Measurements from ENCODE around the gene ABCF2.

ABCF2 gene

GRCh38 chr7:151195616-151196450, 31.2 kb downstream of the ABCF2 start:
- DNase-seq (ENCODE audit: low read depth in 2 of 2): no peak

DNA sequence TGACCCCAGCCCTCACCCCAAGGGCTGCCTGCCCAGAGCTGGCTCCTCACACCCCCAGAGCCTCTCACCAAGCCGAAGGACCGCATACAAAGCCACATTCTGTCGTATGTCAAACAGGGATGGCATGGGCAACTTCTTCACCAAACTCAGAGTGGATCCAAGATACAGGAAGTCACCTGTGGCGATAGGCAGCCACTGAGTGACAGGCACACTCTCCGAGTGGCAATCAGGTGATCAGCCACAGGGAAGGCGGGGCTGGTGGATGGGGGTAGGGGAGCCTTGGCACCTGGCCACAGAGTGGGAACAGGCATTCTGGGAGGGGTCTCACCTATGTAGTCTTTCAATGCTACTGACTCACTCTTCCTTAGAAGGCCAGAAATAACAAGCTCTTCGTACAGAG, 32.8 kb downstream of the ABCF2 start:
- DNase-seq (ENCODE audit: low read depth in 2 of 2): no peak

GRCh38 chr7:151193203-151193978, 33.6 kb downstream of the ABCF2 start:
- no peak for DNase-seq (ENCODE audit: low read depth in 2 of 2)

DNA sequence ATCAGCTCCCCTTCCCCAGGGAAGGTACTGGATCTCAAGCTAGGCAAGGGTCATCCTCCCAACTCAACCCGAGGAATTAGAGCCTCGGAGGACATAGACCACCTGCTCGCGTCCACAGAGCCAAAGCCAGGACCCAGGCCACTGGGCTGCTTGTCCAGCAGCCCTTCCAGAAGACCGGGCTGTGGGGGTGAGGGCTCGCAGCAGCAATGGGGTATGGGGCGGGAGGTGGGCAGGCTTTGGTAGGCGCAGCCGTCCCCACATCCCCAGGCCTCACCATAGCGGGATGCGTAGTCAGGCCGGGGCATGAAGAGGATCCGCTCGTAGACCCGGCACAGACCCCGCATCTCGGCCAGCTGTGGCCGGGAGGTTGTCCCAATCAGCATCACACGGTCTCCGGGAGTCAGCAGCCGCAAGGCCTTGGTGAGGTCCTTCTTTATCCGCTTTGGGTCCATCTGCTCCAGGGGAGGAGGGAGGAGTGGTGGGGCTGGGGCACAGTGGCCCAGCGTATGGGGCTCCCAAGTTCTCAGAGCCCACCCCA, 34.9 kb downstream of the ABCF2 start:
- no peak for DNase-seq (ENCODE audit: low read depth in 2 of 2)

GRCh38 chr7:151191544-151191943, 35.5 kb downstream of the ABCF2 start:
- no peak for DNase-seq (ENCODE audit: low read depth in 2 of 2)

DNA sequence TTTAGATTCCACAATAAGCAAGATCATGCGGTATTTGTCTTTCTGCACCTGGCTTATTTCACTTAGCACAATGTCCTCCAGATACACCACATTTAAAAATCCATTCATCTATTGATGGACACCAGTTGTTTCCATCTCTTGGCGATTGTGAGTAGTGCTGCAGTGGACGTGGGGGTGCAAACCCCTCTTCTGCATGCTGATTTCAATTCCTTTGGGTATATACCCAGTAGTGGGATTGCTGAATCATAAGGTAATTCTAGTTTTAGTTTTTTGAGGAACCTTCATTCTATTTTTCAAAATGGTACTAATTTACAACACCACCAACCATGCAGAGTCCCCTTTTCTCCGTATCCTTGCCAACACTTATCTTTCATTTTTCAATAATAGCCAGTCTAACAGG, 38.0 kb downstream of the ABCF2 start:
- DNase-seq (ENCODE audit: low read depth in 2 of 2): no peak

DNA sequence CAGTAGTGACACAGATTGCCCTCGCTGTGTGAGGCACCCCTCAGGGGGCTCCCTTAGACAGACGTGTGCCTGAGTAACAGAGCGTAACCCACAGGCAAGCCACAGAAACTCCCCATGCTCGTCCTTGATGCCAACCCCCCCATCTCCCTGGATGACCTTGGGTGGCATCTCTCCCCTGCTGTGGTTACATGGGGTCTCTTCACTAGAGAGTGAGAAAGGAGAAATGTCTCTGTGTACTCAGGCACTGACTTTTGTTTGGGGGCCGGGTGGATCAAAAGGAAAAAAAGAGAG, 38.8 kb downstream of the ABCF2 start:
- no peak for DNase-seq (ENCODE audit: low read depth in 2 of 2)

DNA sequence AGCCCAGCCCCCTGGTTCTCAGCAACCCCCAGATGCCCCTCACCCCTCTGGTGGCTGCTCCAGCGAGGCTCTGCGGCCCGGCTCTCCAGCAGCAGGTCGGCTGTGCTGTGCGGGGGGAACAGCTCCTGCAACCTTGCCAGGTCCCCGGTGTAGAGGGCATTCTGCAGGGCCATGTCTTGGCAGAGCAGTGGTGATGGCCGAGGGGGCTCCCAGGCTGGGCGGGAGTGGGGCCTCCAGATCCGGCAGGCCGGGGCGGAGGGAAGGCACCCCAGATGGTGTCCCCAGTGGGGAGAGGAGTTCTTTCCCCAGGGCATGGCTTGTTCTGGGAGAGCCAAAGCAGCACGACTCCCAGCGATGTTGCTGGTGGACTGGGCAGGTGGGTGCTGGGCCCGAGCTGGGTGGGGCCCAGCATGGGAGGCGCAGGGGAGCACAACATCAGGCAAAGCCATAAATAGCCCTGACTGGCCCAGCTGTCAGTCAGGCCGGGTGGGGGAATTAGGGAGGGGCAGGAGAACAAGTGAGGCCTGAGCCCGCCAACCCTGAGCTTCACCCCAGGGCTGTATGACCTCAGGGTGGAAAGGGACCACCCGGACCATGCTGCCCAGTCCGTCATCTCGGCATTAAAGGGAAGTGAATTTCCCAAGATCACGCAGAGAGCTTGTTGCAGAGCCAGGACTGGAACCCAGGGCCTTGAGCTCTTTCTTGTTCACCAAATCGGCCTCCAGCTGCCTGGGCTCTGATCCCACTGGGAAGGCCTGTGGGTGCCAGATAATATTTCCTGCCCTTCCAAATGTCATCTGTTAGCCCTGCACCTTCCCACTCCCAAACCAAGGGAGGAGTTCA, 39.4 kb downstream of the ABCF2 start:
- no peak for DNase-seq (ENCODE audit: low read depth in 2 of 2)

DNA sequence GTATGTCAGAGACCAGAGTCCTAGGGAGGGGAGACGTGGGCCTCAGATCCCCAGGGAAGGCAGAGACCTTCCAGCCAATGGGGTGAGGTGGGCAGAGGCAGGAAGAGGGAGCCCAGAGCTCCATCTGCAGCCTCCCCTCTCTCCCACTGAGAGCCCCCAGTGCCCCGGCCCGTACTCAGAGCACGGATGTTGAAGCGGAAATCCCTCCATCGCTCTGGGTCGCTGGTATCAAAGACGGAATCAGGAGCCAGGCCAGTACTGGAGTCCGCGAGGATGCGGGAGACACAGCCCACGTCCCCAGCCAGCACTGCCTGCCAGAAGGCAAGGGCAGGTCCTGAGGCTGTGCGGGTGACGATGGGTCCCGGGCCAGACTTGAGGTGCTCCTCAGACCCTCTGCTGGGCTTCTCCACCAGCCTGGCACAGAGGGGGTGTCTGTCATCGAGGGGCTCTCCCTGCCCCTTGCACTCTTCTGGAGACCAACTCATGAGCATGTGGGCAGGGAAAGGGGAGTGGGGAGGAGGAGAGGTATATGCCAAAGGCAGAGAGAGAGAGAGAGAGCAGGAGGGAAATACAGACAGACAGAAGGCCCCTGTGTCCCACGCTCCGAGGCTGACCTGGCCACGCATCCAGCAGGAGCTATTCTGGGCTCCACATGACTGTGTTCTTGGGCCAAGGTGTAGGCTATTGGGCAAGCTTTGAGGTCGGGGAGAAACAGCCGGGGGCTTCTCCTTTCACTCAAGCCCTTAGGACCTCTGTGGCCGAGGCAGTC, 40.2 kb downstream of the ABCF2 start, which contains the start of gene ASB10:
TSS of gene ASB10 (minus strand) at position 611 of the 769 bp plus-strand sequence. CDS start at position 491, 120 bp downstream.
- DNase-seq (ENCODE audit: low read depth in 2 of 2): no peak

DNA sequence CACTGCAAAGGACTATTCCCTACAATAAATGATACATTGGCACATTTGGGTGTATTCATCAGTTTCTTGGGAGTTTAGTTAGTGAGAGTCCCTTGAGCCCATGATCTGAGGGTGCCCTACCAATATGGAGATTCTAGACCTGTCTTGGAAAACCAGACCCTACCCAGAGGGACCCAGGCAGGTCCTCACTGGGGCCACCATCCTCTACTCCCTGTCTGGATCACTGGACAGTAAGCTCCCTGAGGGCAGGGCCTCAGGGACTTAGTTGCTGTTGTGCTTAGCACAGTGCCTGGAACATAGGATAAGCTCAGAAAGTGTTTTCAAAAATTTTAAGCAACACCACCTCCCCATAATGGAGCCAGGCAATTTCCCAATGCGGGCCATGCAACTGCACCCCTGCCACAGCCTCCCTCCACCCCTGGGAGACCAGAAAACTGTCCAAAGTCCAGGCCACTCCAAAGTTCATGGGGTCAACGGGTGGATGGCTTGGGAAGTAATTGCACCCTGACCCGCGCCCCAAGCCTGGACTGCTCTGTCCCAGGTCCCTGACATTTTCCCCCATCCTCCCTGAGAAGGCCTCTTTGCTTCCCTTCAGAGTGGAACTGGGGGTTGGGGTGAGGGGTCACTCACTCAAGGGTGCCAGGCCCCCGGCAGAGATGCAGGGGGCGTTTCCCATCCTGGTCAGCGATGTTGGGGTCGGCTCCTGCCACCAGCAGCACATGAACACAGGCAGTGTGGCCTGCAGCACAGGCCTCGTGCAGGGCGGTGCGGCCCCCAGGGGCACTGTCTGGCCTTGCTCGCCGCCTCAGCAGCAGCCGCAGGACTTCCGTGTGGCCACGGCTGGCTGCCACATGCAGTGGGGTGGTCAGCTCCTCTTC, 41.0 kb downstream of the ABCF2 start:
- no peak for DNase-seq (ENCODE audit: low read depth in 2 of 2)

DNA sequence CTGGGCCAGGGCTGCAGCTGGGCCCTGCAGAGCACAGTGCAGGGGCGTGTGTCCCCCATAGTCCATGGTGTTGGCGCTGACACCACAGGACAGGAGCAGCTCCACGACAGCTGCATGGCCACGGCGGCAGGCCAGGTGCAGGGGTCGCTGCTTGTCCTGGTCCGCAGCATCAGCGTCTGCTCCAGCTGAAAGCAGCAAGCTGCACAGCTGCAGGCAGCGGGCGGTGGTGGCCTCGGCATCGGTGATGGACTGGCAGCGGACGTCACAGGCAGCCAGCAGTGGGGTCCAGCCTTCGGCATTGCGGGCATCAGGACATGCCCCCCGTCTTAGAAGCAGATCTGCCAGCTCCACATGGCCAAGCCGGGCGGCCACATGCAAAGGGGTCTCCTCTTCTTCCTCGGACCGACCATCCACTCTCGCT, 46.0 kb downstream of the ABCF2 start:
- DNase-seq (ENCODE audit: low read depth in 2 of 2): no peak

DNA sequence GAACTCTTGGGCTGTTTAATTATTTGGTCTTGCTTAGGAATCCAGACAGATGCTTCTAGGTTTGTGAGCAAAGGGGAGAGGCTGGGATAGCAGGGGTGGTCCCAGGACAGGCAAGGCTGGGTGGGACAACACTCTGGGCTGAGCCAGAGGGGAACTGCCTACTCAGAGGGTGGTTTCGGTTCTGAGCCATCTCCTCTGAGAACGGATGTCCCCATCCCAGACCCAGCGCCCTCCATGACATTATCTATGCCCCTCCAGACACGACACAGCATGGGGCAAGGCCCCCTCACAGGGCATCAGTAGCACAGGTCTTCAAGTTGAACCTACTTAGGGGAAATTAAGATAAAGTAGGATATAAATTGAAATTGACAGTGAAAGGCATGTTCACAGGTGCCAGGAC, 47.1 kb downstream of the ABCF2 start:
- no peak for DNase-seq (ENCODE audit: low read depth in 2 of 2)

- no peak for DNase-seq (ENCODE audit: low read depth in 2 of 2)
Measured at GRCh38 chr7:151179287-151179860, 47.6 kb downstream of the ABCF2 start.

GRCh38 chr7:151178831-151179230, 48.2 kb downstream of the ABCF2 start:
- DNase-seq (ENCODE audit: low read depth in 2 of 2): no peak

DNA sequence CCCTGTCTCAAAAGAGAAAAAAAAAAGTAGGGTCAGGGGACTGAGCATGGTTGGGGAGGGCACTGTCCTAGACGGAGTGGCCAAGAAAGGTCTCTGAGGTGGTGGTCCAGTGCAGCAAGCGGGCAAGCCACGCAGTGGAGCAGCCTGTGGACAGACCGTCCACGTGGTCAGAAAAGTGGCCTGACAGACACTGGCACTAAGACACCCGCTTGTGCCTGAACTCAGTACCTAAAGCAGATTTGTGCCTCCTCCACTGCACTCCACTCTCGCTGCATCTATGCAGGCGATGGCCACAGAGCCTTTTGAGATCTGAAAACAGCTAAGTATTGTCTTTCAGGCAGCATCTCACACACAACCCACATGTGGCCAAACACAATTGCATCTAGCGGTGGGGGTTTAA, 48.8 kb downstream of the ABCF2 start:
- no peak for DNase-seq (ENCODE audit: low read depth in 2 of 2)

DNA sequence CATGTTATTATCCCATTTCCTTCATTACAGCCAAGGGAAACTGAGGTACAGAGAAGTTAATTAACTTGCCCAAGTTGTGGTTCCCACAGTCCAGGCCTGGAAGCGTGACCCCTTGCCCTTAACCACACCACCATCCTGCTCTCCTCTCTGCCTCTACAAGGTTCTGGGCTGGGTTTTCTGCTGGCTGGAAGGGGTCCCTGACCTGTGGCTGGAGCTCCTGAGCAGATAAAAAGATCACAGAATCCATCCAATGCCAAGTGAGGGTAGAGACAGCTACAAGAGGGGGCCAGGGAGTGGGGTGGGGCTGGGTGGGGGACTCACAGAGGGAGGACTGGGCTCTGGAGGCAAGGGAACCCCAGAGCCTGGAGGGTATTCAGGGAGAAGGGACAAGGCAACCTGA, 49.7 kb downstream of the ABCF2 start:
- DNase-seq (ENCODE audit: low read depth in 2 of 2): no peak

GRCh38 chr7:151176401-151176800, 50.6 kb downstream of the ABCF2 start:
- DNase-seq (ENCODE audit: low read depth in 2 of 2): no peak

DNA sequence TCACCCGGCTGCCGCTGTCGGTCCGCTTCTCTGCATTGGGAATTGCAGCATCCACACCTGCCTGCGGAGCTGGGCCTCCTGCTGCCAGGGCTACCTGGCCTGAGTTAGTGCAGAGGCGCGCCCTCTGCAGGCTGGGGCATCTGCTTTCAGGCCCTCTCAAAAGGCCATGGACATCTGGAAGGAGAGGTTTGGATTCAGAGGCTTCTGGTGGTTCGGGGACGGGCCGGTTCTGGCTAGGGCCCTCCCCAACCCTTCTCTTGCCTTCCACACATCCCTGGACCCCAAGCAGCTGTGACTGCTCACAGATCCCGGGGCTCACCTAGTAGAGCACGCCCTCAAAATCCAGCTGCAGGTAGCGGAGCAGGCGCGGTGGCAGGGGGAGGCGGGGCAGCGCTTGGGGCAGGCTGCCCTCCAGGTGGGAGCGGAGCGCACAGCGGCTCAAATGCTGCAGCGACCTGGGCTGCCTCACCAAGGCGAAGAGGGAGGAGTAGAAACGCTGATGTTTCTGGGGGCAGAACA, 51.2 kb downstream of the ABCF2 start:
- DNase-seq (ENCODE audit: low read depth in 2 of 2): no peak

DNA sequence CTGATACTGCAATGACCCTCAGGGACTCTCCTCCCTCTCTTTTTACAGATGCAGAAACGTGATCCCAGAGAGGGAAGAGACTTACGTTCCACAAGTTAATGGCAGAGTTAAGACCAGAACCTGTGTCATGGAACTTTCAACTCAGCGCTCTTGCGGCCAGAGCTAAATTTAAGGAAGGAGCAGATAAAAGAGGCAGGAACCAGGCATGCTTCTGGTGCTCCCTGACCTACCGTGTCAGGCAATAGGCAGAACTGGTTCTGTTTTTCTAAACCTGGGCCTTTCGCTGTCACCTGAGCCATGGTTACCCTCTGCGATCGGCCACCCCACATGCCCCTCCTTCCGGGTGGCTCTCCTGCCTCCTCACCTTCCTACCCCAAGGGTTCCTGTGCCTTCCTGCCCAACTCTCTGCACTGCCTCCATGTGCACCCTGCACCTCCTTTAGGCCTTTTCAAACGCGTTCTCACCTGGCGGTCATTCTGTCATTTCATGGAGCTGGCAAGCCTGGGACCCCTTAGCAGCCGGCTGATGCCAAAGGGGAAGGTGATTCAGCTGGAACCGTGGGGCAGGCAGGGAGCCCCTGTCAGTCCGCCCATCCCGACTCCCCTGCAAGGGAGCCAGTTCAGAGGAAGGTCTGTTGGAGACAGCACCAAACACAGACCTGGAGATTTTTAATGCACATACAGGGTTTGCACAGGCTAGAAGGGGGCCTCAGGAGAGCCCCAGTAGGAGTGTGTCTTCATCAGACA, 51.8 kb downstream of the ABCF2 start:
- no peak for DNase-seq (ENCODE audit: low read depth in 2 of 2)
